PFSK-1 (cell line): ENCODE data around the gene FAS.

ENCODE experiments used
- FOXP2 ChIP-seq: optimal IDR thresholded peaks from 2 replicates; pipeline ENCODE3; 2011; ENCODE audit warnings: borderline replicate concordance, control low read depth, inconsistent platforms; ENCODE audit not compliant: insufficient read depth; ENCODE audit errors: extremely low read length, extremely low read depth
- POLR2AphosphoS5 ChIP-seq: IDR thresholded peaks from 2 replicates; pipeline ENCODE4 v1.6.1; 2012; ENCODE audit warnings: low read depth, mild to moderate bottlenecking, control low read depth, low read length, moderate library complexity
- REST ChIP-seq, 2 experiments: IDR thresholded peaks; 2 replicates each; pipeline versions ENCODE4 v1.6.1 to v1.8.0; 2011 to 2012; ENCODE audit warnings: low read depth in 2 of 2, low read length in 2 of 2, control low read depth in 1 of 2, inconsistent platforms in 1 of 2, mild to moderate bottlenecking in 1 of 2, moderate library complexity in 1 of 2; ENCODE audit not compliant: insufficient read depth in 1 of 2
- SIN3A ChIP-seq: IDR thresholded peaks from 2 replicates; pipeline ENCODE4 v1.6.1; 2012; ENCODE audit warnings: mild to moderate bottlenecking, low read length, moderate library complexity, borderline replicate concordance; ENCODE audit not compliant: insufficient read depth
- TAF1 ChIP-seq: IDR thresholded peaks from 2 replicates; pipeline ENCODE4 v1.6.1; 2012; ENCODE audit warnings: low read length, control low read depth, borderline replicate concordance; ENCODE audit not compliant: insufficient read depth

Gene FAS

GRCh38 chr10:88999625-89000024 is 9.0 kb downstream of the FAS start:
- TF ChIP-seq REST (IDR thresholded peaks at IDR 0.05; ENCODE audit: insufficient read depth in 1 of 2, low read depth in 2 of 2, low read length in 2 of 2) (no peak), POLR2AphosphoS5 (no peak), SIN3A (no peak), TAF1 (no peak), FOXP2 (no peak)

GRCh38 chr10:89001024-89001728 is 10.6 kb downstream of the FAS start:
- TF ChIP-seq TAF1 (no peak), SIN3A (no peak), REST (IDR thresholded peaks at IDR 0.05; ENCODE audit: insufficient read depth in 1 of 2, low read depth in 2 of 2, low read length in 2 of 2) (no peak), FOXP2 (no peak), POLR2AphosphoS5 (no peak)

- TF ChIP-seq TAF1, result no peak
- no peak for TF ChIP-seq FOXP2
- TF ChIP-seq SIN3A, result no peak
- TF ChIP-seq POLR2AphosphoS5, result no peak
- TF ChIP-seq REST (IDR thresholded peaks at IDR 0.05; ENCODE audit: insufficient read depth in 1 of 2, low read depth in 2 of 2, low read length in 2 of 2), result no peak
These were observed 11.1 kb downstream of the FAS start for GRCh38 chr10:89001729-89002072.

GRCh38 chr10:89002226-89002978 is 11.8 kb downstream of the FAS start:
- TF ChIP-seq SIN3A, result no peak
- TF ChIP-seq POLR2AphosphoS5, result no peak
- no peak for TF ChIP-seq REST (IDR thresholded peaks at IDR 0.05; ENCODE audit: insufficient read depth in 1 of 2, low read depth in 2 of 2, low read length in 2 of 2)
- TF ChIP-seq TAF1, result no peak
- TF ChIP-seq FOXP2, result no peak

GRCh38 chr10:89003344-89003743 is 12.7 kb downstream of the FAS start:
- TF ChIP-seq TAF1 (no peak), POLR2AphosphoS5 (no peak), REST (IDR thresholded peaks at IDR 0.05; ENCODE audit: insufficient read depth in 1 of 2, low read depth in 2 of 2, low read length in 2 of 2) (no peak), SIN3A (no peak), FOXP2 (no peak)
